Panc1 (cell line): ENCODE results near the gene ACER3. TPM values are rescaled to one million over a fixed set of nuclear protein-coding genes. Genes with fewer than 3 reads are reported as not detected.

Experiments
- ATAC-seq: fragments of 200-7000 bp; cut with Tn5 transposase; 2 replicates; pipeline ENCODE4 v1.9.1; 2020; ENCODE audit warnings: mild to moderate bottlenecking, moderate library complexity
- BruUV-seq: library from RNA; stranded (reverse); fragments of 400-500 nt; replicated peaks from 2 replicates; lab custom pipeline; 2021; lab: Mats Ljungman, UMichigan
- CTCF ChIA-PET: fragments of 300-600 bp; sonication (Branson Sonifier 250); formaldehyde crosslinking; loops from one replicate; lab custom pipeline; 2022; ENCODE audit warnings: antibody characterized with exemption; lab: Charles Lee
- POLR2A ChIA-PET: fragments of 300-600 bp; sonication (Branson Sonifier 250); formaldehyde crosslinking; loops from one replicate; lab custom pipeline; 2022; ENCODE audit warnings: antibody characterized with exemption; lab: Charles Lee
- DNase-seq: peaks from one replicate; pipeline ENCODE4 v3.0.0-alpha.2; 2010; ENCODE audit warnings: low read depth, low spot score
- H3K27ac ChIP-seq: 2 replicates; pipeline ENCODE4 v1.5.1; 2011; ENCODE audit warnings: mild to moderate bottlenecking, low read length, inconsistent platforms
- H3K27me3 ChIP-seq: fragments of 200-500 bp; sonication (Bioruptor generic); 2 replicates; pipeline ENCODE4 v1.6.0; 2014; ENCODE audit warnings: low read length, inconsistent platforms; ENCODE audit not compliant: control insufficient read depth, insufficient read depth
- H3K36me3 ChIP-seq: fragments of 200-500 bp; sonication (Bioruptor generic); 2 replicates; pipeline ENCODE4 v1.5.1; 2014; ENCODE audit warnings: inconsistent platforms, mild to moderate bottlenecking, low read length, moderate library complexity; ENCODE audit not compliant: control insufficient read depth, insufficient read depth
- H3K4me1 ChIP-seq: 2 replicates; pipeline ENCODE4 v1.5.1; 2011; ENCODE audit warnings: inconsistent platforms, mild to moderate bottlenecking, low read length, moderate library complexity; ENCODE audit not compliant: control insufficient read depth, insufficient read depth
- H3K4me3 ChIP-seq, 2 experiments: 2 replicates each; pipeline ENCODE4 v1.5.1; 2011 to 2012; ENCODE audit warnings: low read depth in 2 of 2, low read length in 2 of 2, mild to moderate bottlenecking in 2 of 2, inconsistent platforms in 1 of 2, moderate library complexity in 1 of 2
- H3K9me3 ChIP-seq: fragments of 200-500 bp; sonication (Bioruptor generic); 2 replicates; pipeline ENCODE4 v1.5.1; 2014; ENCODE audit warnings: low read depth, mild to moderate bottlenecking, inconsistent platforms, low read length, moderate library complexity; ENCODE audit not compliant: control insufficient read depth, insufficient read depth
- CTCF ChIP-seq: fragments of 450-650 bp; IDR thresholded peaks from 2 replicates; pipeline ENCODE4 v1.5.1; 2017; ENCODE audit warnings: mild to moderate bottlenecking
- POLR2AphosphoS5 ChIP-seq: IDR thresholded peaks from 2 replicates; pipeline ENCODE4 v1.6.1; 2012; ENCODE audit warnings: mild to moderate bottlenecking, low read depth, low read length, moderate library complexity
- REST ChIP-seq, 2 experiments: IDR thresholded peaks; 2 replicates each; pipeline ENCODE4 v1.6.1; 2011 to 2012; ENCODE audit warnings: low read depth in 2 of 2, control low read depth in 1 of 2, low read length in 1 of 2, mild to moderate bottlenecking in 1 of 2, moderate library complexity in 1 of 2; ENCODE audit not compliant: insufficient read depth in 1 of 2
- SIN3A ChIP-seq: IDR thresholded peaks from 2 replicates; pipeline ENCODE4 v1.6.1; 2012; ENCODE audit warnings: low read depth, mild to moderate bottlenecking, low read length, moderate library complexity, borderline replicate concordance; ENCODE audit not compliant: insufficient read depth
- TCF7L2 ChIP-seq: IDR thresholded peaks from 2 replicates; pipeline ENCODE4 v1.6.1; 2011; ENCODE audit warnings: mild to moderate bottlenecking, low read depth, low read length, inconsistent platforms
- in situ Hi-C: cut with HindIII; loops from 2 replicates; pipeline ENCODE4 v1.10.0; 2016; ENCODE audit warnings: low sequenced_read_pairs, low pct_unique_long_range_greater_than_20kb
- intact Hi-C: fragments of 100-400 bp; cut with micrococcal nuclease; formaldehyde crosslinking; loops from one replicate; pipeline ENCODE4 v1.10.0; 2022; ENCODE audit not compliant: unreplicated experiment
- total RNA-seq: library from RNA; stranded (reverse); gene quantifications from one replicate; pipeline ENCODE4 v1.2.1, GENCODE V29; 2021; ENCODE audit not compliant: unreplicated experiment

ACER3 gene
- total RNA-seq, 1 experiment from 2014 or later, result 41.8 TPM

GRCh38 chr11:77074205-77074604 lies 213.5 kb downstream of the ACER3 start:
- Histone ChIP-seq H3K9me3 (no peaks in the 10 kb centered on the region), H3K27ac (no peak overlapping the region), H3K4me1 (peaks cover 9% of the 10 kb centered on the region), H3K36me3 (no peaks in the 10 kb centered on the region), H3K27me3 (no peaks in the 10 kb centered on the region), H3K4me3 (no peak overlapping the region)
- in situ Hi-C loops, result no loop called here
- TF ChIP-seq TCF7L2 (no peak), POLR2AphosphoS5 (no peak), SIN3A (no peak), REST (IDR thresholded peaks at IDR 0.05; ENCODE audit: insufficient read depth in 1 of 2, low read depth in 2 of 2, low read length in 1 of 2) (no peak), CTCF (no peak)
- intact Hi-C loops, result no loop called here
- CTCF ChIA-PET, result interaction anchor here (2.1 kb wide), 1 partner anchor 17 kb away, joined by 14 read pairs; no protein-coding TSS in a partner anchor
- ATAC-seq (no peak), DNase-seq (no peak)
- POLR2A ChIA-PET, result no interaction called here
- BruUV-seq, result no TSS peak

GRCh38 chr11:77074626-77075221 lies 214.0 kb downstream of the ACER3 start:
- H3K27ac ChIP-seq, result no peak overlapping the region
- ChIA-PET POLR2A (no interaction called here), CTCF (no interaction called here)

More at GRCh38 chr11:77074626-77075221, 214.0 kb downstream of the ACER3 start:
- H3K27me3 ChIP-seq, result no peaks in the 10 kb centered on the region
- H3K4me1 ChIP-seq, result peaks cover 9% of the 10 kb centered on the region
- no peak for ATAC-seq
- intact Hi-C loops (no loop called here), in situ Hi-C loops (no loop called here)
- no peak overlapping the region for H3K4me3 ChIP-seq
- no peak for DNase-seq
- H3K9me3 ChIP-seq, result no peaks in the 10 kb centered on the region
- no TSS peak for BruUV-seq
- no peaks in the 10 kb centered on the region for H3K36me3 ChIP-seq
- TF ChIP-seq REST (IDR thresholded peaks at IDR 0.05; ENCODE audit: insufficient read depth in 1 of 2, low read depth in 2 of 2, low read length in 1 of 2) (no peak), CTCF (no peak), POLR2AphosphoS5 (no peak), TCF7L2 (no peak), SIN3A (no peak)
